DND-41 (cell line): ENCODE data around the gene TMEM164.

Experiments
- CTCF ChIP-seq: IDR thresholded peaks from 2 replicates; pipeline ENCODE4 v1.5.1; 2012; ENCODE audit warnings: borderline replicate concordance, low read length, moderate library complexity, mild to moderate bottlenecking; ENCODE audit not compliant: poor library complexity, severe bottlenecking; ENCODE audit errors: extremely low read depth
- EZH2 ChIP-seq: IDR thresholded peaks from 3 replicates; pipeline ENCODE4 v1.6.1; 2012; ENCODE audit warnings: borderline replicate concordance, low read depth, mild to moderate bottlenecking, moderate library complexity, low read length, inconsistent platforms; ENCODE audit not compliant: severe bottlenecking

- no peak for TF ChIP-seq CTCF
- no peak for TF ChIP-seq EZH2
These were observed 48.6 kb downstream of the TMEM164 start for GRCh38 chrX:110051559-110051958.
